Transverse colon (tissue), 4 donors: ENCODE data around the gene KRT37. TPM values are rescaled to one million over a fixed set of nuclear protein-coding genes. Genes with fewer than 3 reads are reported as not detected.

Source experiments
- DNase-seq: peaks from one replicate; pipeline ENCODE4 v3.0.0-alpha.2; 2019
- H3K27ac ChIP-seq, 4 donors: fragments of 200-600 bp; sonication (generic); 2 replicates each; pipeline ENCODE4 v1.5.1; 2016 to 2018; ENCODE audit warnings: inconsistent platforms in 4 of 4
- H3K27me3 ChIP-seq: fragments of 200-600 bp; sonication (generic); 2 replicates; pipeline ENCODE4 v1.5.1; 2017; ENCODE audit warnings: inconsistent platforms
- H3K36me3 ChIP-seq, 4 donors: fragments of 200-600 bp; sonication (generic); 2 replicates each; pipeline ENCODE4 v1.5.1; 2017 to 2019; ENCODE audit warnings: inconsistent platforms in 4 of 4
- H3K4me1 ChIP-seq, 4 donors: fragments of 200-600 bp; sonication (generic); 2 replicates each; pipeline ENCODE4 v1.5.1; 2017 to 2020; ENCODE audit warnings: inconsistent platforms in 4 of 4
- H3K4me3 ChIP-seq, 4 donors: fragments of 200-600 bp; sonication (generic); 1 replicate in 1 of 4; 2 replicates in 3 of 4; pipeline versions ENCODE4 v1.5.1 to v1.6.1; 2017 to 2019; ENCODE audit warnings: inconsistent platforms in 4 of 4
- H3K9me3 ChIP-seq, 2 donors: fragments of 200-600 bp; sonication (generic); 2 replicates each; pipeline ENCODE4 v1.5.1; 2017 to 2019; ENCODE audit warnings: inconsistent platforms in 2 of 2
- EP300 ChIP-seq: sonication (generic); formaldehyde crosslinking; IDR thresholded peaks from one replicate; pipeline ENCODE4 v1.6.1; 2017; ENCODE audit warnings: antibody characterized with exemption, low read depth
- POLR2A ChIP-seq: fragments of 450-650 bp; IDR thresholded peaks from one replicate; pipeline ENCODE4 v1.6.1; 2016; ENCODE audit warnings: antibody characterized with exemption, mild to moderate bottlenecking, moderate library complexity
- POLR2AphosphoS5 ChIP-seq, 3 donors: sonication (generic); formaldehyde crosslinking; IDR thresholded peaks; one replicate each; pipeline ENCODE4 v1.6.1; 2016; ENCODE audit warnings: antibody characterized with exemption in 3 of 3
- WGBS, 2 donors: methylation state at CpG; one replicate each; pipeline ENCODE4 v1.1.5; 2018; ENCODE audit warnings: low coverage in 1 of 2; 5-methylcytosine and 5-hydroxymethylcytosine counted together
- in situ Hi-C, 4 donors: fragments of 200-750 bp; cut with MboI; loops; one replicate each; pipeline versions ENCODE4 v1.15.0 to v1.15.1; 2017; ENCODE audit warnings: low sequenced_read_pairs in 3 of 4, low pct_ligation_motif_present in 1 of 4, low pct_unique_long_range_greater_than_20kb in 1 of 4
- intact Hi-C: fragments of 100-400 bp; cut with DNase I; formaldehyde crosslinking; loops from one replicate; pipeline ENCODE4 v1.15.1; 2023; ENCODE audit warnings: low total_unique reads
- total RNA-seq, 4 donors: library from RNA; depleted of rRNA; stranded (reverse); fragments of >200 nt; gene quantifications; one replicate each; pipeline ENCODE4 v1.1.0, GENCODE V29; 2016
- TF ChIP-seq, protein P1 (sequence below), 5 experiments: fragments of 200-600 bp in 3 of 5; fragments of 450-650 bp in 2 of 5; sonication (generic) in 3 of 5; IDR thresholded peaks; 1 replicate in 2 of 5; 2 replicates in 3 of 5; pipeline ENCODE4 v1.5.1; 2016 to 2017; ENCODE audit warnings: antibody characterized with exemption in 5 of 5, inconsistent platforms in 3 of 5, mild to moderate bottlenecking in 2 of 5, moderate library complexity in 1 of 5

KRT37 gene
- total RNA-seq, 4 donors from 2014 or later: not detected

DNA sequence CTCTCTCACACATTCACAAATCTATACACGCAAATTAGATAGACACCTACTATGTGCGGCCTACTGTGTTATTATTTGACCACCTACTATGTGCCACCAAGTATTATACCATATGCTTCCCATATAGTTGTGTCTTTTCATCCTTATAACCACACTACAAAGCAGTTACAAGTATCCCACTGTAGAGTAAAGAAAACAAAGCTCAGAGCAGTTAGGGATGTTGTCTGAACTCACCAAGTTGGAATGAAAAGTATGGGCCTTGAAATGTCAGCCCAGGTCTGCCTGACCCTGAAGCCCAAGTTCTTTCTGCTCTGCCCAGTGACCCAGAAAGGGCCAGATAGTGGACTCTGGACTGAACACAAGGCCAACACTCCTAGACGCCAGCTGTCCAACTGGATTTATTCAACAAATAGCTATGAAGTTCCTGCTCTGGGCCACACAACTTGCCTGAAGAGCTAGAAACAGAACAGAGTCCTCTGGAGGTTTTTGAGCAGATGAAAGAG is 8.5 kb downstream of the KRT37 start:
- no peaks in the 10 kb centered on the region for H3K4me1 ChIP-seq
- WGBS, 2 donors: 48 to 73% methylated on average over 2 to 3 of the region's 3 CpGs
- H3K4me3 ChIP-seq: no peak overlapping the region
- H3K27me3 ChIP-seq: no peaks in the 10 kb centered on the region
- intact Hi-C loops: no loop called here
- in situ Hi-C loops: no loop called here
- no peaks in the 10 kb centered on the region for H3K36me3 ChIP-seq
- H3K27ac ChIP-seq: no peak overlapping the region
- no peak for TF ChIP-seq EP300
- no peak for TF ChIP-seq POLR2A
- TF ChIP-seq, protein P1, sequence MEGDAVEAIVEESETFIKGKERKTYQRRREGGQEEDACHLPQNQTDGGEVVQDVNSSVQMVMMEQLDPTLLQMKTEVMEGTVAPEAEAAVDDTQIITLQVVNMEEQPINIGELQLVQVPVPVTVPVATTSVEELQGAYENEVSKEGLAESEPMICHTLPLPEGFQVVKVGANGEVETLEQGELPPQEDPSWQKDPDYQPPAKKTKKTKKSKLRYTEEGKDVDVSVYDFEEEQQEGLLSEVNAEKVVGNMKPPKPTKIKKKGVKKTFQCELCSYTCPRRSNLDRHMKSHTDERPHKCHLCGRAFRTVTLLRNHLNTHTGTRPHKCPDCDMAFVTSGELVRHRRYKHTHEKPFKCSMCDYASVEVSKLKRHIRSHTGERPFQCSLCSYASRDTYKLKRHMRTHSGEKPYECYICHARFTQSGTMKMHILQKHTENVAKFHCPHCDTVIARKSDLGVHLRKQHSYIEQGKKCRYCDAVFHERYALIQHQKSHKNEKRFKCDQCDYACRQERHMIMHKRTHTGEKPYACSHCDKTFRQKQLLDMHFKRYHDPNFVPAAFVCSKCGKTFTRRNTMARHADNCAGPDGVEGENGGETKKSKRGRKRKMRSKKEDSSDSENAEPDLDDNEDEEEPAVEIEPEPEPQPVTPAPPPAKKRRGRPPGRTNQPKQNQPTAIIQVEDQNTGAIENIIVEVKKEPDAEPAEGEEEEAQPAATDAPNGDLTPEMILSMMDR (IDR thresholded peaks at IDR 0.05): no peak
- TF ChIP-seq POLR2AphosphoS5 (IDR thresholded peaks at IDR 0.05): no peak
- H3K9me3 ChIP-seq: no peaks in the 10 kb centered on the region
- no peak for DNase-seq

DNA sequence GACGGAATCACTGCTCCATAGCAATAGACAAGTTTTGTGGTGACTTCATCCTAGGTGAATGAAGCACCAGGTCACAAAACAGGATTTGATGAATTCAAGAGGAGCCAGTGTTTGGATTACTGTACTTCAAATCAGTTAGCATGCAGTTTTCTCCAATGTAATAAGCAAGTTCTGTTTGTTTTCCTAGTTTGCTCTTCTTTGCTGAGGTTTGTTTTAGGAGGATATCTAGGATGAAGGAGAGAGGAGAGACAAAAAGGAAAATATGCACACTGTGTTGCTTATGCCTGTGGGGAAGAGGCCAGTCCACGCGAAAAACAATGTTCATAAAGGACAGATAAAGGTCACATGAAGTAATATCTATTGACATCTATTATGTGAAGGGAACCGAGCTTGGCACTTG is 9.0 kb downstream of the KRT37 start:
- Histone ChIP-seq H3K9me3 (no peaks in the 10 kb centered on the region), H3K27ac (no peak overlapping the region), H3K4me3 (no peak overlapping the region), H3K36me3 (no peaks in the 10 kb centered on the region), H3K4me1 (no peaks in the 10 kb centered on the region), H3K27me3 (no peaks in the 10 kb centered on the region)
- TF ChIP-seq EP300 (no peak), POLR2AphosphoS5 (IDR thresholded peaks at IDR 0.05) (no peak), POLR2A (no peak)
- TF ChIP-seq, protein P1 (IDR thresholded peaks at IDR 0.05): no peak
- DNase-seq: no peak
- 72 to 81% methylated on average over 2 to 4 of the region's 4 CpGs for WGBS, 2 donors
- intact Hi-C loops: no loop called here
- in situ Hi-C loops: no loop called here

DNA sequence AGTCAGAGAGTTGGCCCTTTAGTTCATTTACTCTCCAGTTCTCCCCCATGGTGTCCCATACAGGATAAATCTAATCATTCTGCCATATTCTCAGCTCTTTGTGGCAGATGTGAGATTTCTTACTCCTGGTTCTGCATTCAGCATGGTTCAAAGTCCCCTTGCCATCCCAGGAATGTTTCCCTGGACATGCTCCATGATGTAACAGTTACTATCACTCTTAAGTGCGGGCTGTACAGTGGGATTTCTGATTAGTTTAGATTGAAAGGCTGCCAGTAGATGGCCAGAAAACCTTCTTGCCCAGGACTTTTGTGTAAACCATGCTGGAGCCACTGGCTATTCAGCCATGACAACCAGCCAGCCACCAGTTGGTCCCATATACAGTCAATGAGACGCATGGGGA is 10.4 kb downstream of the KRT37 start:
- WGBS, 2 donors: 80 to 95% methylated on average over 1 to 2 of the region's 2 CpGs
- no peak for DNase-seq
- no peaks in the 10 kb centered on the region for H3K4me1 ChIP-seq
- H3K4me3 ChIP-seq: no peak overlapping the region
- TF ChIP-seq, protein P1 (IDR thresholded peaks at IDR 0.05): no peak
- TF ChIP-seq EP300: no peak
- TF ChIP-seq POLR2AphosphoS5 (IDR thresholded peaks at IDR 0.05): no peak
- no peak for TF ChIP-seq POLR2A
- in situ Hi-C loops (no loop called here), intact Hi-C loops (no loop called here)
- no peaks in the 10 kb centered on the region for H3K36me3 ChIP-seq
- H3K27me3 ChIP-seq: no peaks in the 10 kb centered on the region
- H3K9me3 ChIP-seq: no peaks in the 10 kb centered on the region
- H3K27ac ChIP-seq: no peak overlapping the region

DNA sequence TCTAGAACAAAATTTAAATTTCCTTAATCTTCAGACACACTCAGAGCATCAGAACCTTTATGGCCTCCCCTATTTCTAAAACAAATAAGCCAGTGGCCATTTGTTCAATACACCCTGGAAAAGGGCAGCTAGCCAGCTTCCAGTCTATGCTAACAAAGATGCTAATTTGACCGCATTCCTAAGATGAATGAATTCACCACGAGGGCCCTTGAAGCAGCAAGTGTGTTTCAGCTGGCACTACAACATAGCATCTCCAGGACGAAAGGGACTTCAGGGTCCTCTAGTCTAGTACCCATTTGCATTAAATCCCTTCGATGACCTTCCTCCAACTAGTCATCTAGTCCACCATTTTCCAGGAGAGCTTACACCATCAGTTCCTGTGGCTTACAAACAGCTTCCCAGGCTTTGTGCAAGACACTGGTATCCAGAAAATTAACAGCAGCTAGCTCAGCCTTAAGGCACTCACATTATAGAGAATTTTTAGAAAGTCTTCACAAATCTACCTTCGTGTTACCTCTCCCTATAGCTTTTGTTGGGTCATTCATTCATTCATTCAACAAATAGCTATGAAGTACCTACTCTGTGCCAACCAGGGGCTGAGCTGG is 10.9 kb downstream of the KRT37 start:
- TF ChIP-seq EP300 (no peak), POLR2A (no peak), POLR2AphosphoS5 (IDR thresholded peaks at IDR 0.05) (no peak)
- TF ChIP-seq, protein P1 (IDR thresholded peaks at IDR 0.05): no peak
- WGBS, 2 donors: 64% methylated on average over 5 of the region's 5 CpGs; no CpG with 5 or more reads in 1 of the 2 donors
- intact Hi-C loops: no loop called here
- H3K27me3 ChIP-seq: no peaks in the 10 kb centered on the region
- no peaks in the 10 kb centered on the region for H3K36me3 ChIP-seq
- H3K27ac ChIP-seq: no peak overlapping the region
- H3K9me3 ChIP-seq: no peaks in the 10 kb centered on the region
- H3K4me3 ChIP-seq: no peak overlapping the region
- H3K4me1 ChIP-seq: no peaks in the 10 kb centered on the region
- no peak for DNase-seq
- in situ Hi-C loops: no loop called here
